Stimulated activated CD8-positive, alpha-beta memory T cell treated with anti-CD3 and anti-CD28 coated beads, Interleukin-15, amount 100 ng/mL, for 1 hour (primary cell): Measurements from ENCODE around the gene RBMS2.
"Not testable (repeated sequence)": the region's sequence is repeated elsewhere in the genome, so short reads cannot be mapped to it uniquely, and the experiment has no call there.

ENCODE experiments used
- DNase-seq: peaks from one replicate; pipeline ENCODE4 v3.0.0-alpha.2; 2020; ENCODE audit warnings: low read depth

RBMS2 gene

DNA sequence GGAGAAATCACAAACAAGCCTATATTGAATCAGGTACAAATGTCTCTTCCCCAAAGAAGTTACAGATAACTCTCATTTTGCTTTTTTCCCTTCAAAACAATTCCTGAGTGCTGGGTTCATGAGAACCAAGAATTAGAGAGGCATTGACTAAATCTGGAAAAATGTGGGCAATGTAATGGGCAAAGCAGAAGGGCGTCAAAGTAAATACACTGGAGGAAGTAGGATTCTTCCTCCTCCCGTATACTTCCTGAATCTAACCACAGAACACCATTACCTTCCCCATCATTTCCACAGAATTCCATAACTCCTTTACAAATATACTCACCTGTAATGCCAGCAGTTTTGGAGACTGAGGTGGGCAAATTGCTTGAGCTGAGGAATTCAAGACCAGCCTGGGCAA, 3.0 kb upstream of the RBMS2 start:
- DNase-seq = no peak

DNA sequence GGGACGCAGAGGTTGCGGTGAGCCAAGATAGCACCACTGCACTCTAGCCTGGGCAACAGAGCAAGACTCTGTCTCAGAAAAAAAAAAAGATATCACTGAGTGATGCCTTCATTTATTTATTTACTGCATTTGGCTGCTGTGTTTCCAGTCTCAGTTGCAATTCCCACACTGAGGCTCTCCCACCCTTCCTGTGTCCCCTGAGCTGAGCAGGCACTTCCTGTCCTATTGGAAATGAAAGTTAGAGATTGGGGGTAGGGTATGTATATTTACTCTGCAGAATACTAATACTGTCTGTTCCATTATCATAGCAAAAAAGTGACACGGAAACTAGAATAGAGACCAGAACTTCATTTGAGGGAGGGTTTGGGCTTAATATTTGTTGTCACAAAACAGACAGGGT, 1.6 kb upstream of the RBMS2 start:
- no peak for DNase-seq

DNA sequence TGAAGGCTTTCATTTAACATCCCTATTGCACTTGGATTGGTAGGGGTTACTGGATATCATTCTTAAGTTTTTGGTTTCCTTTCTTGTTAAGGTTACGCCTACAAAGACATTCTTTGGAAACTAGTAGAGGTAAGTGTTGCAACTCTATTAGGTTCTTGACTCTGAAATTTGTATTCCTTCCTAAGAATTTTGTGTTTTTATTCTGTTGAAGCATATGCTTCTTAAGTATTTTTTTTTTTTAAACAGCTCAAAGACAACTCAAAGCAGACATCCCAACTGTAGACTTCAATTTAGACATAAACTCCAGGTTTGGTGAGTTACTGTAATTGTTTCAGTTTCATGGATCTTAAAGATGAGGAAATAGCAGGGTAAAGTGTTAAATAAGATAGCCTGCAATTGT, 1.1 kb upstream of the RBMS2 start:
- DNase-seq = no peak

DNA sequence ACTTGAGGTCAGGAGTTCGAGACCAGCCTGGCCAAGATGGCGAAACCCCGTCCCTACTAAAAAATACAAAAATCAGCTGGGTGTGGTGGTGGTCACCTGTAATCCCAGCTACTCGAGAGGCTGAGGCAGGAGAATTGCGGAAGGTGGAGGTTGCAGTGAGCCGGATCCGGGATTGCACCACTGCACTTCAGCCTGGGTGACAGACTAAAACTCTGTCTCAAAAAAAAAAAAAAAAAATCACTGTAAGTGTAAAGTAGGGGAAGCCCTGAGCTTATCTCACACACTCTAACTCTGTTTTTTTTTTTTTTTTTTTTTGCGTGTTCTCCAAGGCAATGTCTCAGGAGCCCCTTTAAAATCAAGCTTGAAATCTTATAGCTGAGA, 421 bp upstream of the RBMS2 start:
- DNase-seq = no peak

DNA sequence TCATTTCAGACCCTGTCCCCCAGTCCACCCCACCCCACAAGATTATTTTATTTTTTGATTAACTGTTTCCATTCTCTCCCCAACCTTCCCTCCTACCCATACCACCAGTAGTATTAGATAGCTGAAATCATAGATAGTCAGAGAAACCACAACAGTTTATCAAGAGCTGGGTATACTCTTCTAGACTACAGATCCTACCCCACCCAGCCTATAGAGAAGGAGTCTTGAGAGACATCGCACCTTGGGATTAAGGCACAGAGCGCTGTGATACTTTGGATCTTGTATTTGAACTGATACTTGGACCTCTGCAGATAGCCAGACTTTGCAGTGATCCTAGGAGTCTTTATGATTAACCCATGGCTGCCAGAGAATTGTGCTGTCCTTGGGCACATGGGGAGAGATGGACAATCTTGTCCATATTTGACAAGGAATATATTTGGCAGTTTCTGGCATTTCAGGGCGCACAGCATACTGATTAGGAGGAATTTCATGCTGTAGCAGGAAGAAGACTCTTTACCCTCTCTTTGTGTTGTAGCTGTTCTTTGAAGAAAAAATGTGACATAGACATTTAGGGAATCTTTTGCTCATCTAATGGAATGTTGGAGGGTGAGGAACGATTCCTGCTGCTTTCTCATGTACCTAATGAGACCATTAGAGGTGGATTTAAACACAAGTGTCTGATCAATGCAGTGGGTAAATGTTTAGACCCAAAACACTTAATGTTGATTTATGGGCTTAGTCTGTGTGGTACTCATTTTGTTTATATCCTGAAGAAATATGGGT, 982 bp downstream of the RBMS2 start:
- no peak for DNase-seq

DNA sequence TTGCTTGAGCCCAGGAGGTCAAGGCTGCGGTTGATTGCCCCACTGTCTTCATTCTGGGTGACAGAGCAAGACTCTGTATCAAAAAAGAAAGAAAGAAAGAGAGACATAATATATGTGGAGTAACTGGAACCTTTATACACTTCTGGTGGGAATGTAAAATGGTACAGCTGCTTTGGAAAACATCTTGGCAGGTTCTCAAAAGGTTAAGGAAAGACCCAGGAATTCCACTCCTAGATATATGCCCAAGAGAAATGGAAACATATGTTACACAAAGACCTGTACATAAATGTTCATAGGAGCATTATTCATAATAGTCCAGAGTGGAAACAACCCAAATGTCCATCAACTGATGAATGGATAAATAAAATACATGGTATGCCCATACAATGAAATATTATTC, 7.2 kb downstream of the RBMS2 start:
- no peak for DNase-seq

DNA sequence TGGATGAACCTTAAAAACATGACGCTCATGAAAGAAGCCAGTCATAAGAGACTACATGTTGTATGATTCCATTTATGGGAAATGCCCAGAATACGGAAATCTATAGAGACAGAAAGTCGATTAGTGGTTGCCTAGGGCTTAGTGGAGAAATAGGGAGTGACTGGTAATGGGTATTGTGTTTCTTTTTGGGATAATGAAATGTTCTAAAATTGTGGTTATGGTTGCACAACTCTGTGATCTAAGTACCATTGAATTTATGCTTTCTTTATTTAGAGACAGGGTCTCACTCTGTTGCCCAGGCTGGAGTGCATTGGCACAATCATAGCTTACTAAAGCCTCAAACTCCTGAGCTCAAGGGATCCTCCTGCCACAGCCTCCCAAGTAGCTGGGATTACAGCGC, 8.0 kb downstream of the RBMS2 start:
- DNase-seq = no peak

DNA sequence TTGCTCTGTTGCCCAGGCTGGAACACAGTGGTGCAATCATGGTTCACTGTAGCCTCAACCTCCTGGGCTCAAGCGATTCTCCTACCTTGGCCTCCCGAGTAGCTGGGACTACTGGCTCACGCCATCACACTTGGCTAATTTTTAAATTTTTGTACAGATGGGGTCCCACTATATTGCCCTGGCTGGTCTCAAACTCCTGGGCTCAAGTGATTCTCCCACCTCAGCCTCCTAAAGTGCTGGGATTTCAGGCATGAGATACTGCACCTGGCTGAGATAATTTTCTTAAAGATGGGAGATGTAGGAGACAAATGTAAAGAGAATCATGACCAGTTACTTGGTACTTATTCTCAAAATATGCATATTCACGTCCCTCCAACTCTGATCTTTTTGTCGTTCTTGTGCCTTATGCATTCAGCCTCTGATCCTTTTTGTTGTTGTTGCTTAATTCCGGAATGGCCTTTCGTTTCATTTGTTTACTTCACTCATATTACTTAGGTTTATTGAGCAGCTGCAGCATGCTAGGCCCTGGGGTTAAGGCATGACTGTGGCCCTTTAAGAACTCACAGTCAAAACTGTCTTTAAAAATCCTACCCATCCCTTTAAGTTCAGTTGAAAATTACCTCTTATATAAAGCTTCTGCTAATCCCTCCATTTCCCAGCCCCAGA, 8.9 kb downstream of the RBMS2 start:
- no peak for DNase-seq

DNA sequence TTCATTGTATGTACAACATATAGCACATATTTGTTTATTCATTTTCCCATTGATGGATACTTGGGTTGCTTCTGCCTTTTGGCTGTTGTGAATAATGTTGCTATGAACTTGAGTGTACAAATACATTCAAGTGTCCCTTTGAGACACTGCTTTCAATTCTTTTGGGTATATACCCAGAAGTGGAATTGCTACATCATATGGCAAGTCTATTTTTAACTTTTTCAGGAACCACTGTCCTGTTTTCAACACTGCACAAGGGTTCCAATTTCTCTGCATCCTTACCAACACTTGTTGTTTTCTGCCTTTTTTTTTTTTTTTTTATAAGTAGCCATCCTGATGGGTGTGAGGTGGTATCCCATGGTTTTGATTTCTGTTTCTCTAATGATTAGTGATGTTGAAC, 15.9 kb downstream of the RBMS2 start:
- no peak for DNase-seq

DNA sequence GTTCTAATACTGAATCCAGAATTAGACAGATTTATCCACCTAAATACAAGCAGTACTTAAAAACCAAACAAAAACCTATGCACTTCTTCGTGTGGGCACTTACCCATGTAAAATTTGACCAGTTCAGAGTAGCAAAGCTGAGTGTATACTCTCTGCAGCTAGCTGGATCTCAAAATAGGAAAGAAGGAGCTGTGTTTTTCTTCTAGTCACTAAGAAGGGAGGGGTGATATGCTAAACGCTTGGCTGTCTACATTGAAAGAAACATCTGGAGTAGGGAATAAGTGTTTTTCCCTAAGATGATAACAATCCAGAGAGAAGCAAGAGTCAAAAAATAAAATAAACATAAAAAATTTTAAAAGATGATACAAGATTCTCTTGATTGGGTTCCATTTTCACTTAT, 20.0 kb downstream of the RBMS2 start:
- DNase-seq = no peak

DNA sequence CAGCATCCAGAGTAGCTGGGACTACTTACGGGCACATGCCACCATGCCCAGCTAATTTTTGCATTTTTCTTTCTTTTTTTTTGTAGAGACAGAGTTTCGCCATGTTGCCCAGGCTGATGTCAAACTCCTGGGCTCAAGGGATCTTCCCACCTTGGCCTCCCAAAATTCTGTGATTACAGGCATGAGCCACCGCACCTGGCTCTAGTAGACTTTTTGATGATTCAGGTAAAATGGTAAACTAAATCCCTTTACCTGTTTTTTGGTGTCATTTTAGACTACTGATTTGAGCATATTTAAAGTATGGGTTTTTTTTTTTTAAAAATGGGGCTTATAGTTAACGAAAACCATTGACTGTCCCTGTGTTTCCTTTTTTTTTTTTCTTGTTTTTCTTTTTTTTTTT, 20.5 kb downstream of the RBMS2 start:
- no peak for DNase-seq

DNA sequence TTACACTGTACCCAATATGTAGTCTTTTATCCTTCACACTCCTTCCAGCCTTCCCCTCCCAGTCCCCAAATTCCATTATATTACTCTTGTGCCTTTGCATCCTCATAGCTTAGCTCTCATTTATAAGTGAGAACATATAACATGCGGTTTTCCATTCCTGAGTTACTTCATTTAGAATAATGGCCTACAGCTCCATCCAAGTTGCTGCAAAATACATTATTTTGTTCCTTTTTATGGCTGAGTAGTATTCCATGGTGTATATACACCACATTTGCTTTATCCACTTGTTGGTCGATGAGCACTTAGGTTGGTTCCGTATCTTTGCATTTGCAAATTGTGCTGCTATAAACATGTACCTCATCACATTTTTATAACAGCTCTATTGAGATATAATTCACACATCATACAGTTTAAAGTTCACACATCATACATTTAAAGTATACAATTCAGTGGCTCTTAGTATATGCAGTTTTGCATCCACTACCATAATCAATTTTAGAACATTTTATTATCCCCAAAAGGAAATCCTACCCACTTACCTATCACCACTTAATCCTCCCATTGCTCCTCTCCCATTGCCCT, 23.5 kb downstream of the RBMS2 start:
- DNase-seq = no peak

DNA sequence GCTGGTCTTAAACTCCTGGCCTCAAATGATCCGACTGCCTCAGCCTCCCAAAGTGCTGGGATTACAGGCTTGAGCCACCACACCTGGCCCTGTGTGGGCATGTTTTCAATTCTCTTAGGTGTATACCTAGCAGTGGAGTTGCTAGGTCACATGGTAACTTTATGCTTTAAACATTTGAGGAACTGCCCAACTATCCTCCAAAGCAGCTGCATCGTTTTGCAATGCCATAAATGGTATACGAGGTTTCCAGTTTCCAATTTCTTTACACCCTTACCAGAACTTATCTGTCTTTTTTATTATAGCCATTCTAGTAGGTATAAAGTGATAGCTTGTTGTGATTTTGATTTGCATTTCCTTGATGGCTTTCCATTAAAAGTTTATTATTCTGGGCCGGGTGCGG, 25.1 kb downstream of the RBMS2 start:
- DNase-seq = no peak

DNA sequence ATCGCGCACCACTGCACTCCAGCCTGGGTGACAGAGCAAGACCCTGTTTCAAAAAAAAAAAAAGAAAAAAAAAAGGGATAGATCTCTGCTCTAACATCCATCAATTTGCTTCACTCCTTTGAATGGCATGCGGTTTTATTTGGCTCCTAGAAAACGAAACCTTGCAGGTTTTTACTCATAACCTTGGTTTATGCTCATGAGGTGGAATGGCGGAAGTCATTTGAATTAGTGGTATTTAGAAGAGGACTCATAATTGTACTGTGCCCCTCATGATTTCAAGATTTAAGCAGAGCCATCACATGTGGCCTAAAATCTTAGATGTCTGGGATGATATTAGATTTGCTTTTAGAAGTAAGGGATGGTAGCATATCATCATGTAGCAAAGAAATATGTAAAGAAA, 29.4 kb downstream of the RBMS2 start:
- no peak for DNase-seq

DNA sequence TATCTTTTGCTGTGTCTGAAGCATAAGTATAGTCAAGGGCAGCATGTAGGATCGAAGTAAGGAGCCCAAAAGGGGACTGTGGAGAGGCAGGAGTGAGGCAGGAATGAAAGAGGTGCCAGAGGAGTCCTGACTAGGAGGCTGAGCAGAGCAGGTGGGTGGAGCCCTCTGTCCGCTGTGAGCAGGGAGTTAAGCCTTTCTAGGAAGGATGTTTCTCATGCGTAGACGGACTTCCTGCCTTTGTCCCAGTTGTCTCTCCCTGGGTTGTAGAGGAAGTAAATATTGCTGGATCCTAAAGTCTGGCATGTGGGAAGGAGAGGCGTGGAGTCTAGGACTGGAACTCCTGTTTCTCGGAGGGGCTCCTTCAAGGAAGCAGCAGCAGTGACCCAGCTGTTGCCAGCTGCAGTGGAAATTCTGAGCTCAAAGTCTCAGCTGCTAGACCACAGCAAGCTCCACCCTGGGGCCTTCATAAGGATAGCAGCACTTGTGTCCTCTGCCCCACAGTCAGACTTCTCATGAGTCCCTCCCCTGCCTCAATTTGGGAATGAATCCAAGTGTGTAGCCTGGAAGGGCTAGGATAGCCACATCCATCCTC, 44.0 kb downstream of the RBMS2 start:
- no peak for DNase-seq

DNA sequence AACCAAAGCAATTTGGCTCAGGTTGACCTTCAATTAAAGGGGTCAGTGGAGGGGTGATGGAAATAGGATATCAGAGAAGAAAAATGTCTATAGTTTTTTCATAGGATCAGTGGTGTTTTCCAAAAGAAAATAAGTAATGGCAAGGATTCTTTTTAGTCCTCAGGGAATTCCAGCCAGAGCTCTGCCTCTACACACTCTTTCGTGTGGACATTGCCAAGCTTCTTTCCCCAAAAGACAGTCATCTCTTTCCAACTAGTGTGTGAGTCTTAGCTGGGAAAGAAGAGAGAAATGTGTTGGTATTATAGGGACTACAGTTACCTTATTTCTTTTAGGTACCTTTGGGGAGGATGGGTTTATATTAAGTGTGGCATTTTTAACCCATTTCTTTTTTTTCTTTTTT, 46.5 kb downstream of the RBMS2 start:
- DNase-seq = no peak

DNA sequence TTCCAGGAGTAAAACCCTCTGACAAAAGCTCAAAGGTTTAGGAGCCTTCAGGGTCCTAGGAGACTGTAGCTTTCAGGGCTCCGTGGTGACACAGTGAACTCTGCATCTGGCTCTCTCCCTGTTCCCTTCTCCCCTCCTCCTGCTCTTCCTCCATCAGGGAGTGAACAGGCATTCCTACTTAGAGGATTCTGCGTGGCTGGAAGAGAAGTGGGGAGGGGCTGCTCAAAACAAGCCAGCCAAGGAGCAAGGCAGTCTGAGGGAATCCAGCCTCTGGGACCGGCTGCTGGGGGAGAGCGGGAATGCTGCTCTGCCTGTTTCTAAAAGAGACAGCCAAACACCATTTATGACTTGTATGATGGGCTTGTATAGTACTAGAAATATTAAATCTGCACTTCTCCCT, 49.5 kb downstream of the RBMS2 start:
- no peak for DNase-seq

DNA sequence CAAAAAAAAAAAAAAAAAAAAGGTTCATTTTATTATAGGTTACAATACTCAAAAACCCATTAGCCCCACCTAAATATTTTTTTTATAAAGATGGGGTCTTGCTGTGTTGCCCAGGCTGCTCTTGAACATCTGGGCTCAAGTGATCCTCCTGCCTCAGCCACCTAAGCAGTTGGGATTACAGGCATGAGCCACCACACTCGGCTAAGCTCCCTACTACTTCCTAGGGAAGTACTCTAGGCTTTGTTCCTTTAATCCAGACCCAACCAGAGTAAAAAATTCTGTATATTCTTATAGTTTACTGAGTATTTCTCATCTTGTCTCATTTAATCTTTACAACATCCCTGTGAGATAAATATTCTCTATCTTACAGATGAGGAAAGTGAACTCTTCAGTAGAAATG, 50.7 kb downstream of the RBMS2 start:
- no peak for DNase-seq

DNA sequence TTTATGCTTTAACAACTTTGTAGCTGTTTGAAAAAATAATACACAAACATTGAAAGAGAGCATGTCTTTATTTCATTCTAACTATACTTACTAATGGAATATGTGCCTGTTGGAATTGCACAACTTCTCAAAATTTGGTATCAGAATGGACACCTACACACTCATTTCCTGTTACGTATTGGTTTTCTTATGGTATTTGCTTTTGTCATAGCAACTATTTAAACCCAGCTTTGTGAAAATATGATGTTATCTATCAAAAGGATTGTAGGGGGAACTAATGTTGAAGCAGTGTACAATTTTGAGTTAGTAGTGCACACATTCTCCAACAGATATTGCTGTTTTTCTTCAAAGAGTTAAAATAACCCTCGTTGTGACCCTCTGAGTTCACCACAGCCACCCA, 52.6 kb downstream of the RBMS2 start:
- no peak for DNase-seq

DNA sequence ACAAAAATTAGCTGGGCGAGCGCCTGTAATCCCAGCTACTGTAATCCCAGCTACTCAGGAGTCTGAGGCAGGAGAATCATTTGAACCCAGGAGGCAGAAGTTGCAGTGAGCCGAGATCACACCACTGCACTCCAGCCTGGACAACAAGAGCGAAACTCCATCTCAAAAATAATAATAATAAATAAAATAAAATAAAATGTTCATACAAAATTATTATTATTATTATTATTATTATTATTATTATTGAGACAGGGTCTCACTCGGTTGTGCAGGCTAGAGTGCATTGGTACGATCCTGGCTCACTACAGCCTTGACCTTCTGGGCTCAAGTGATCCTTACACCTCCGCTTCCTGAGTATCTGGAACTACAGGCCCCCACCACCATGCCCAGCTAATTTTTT, 55.6 kb downstream of the RBMS2 start:
- not testable (repeated sequence) for DNase-seq

DNA sequence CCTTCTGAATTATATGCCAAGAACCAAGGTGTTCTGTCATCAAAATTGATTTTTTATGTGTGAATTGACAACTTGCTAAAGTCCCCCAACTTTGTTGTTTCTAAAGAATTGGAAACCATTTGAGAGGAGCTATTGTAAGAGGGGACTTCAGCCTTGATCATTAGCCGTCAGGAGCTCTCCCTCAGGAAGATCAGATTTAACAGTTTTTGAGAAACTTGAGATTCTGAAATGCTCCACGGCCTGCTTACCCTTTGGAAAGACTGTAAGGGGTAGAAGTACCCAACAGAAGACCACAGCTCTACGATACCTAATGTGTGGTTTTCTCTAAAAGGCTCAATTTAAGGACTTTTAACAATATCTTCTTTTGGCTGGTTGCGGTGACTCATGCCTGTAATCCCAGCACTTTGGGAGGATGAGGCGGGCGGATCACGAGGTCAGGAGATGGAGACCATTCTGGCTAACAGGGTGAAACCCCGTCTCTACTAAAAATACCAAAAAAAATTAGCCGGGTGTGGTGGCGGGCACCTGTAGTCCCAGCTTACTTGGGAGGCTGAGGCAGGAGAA, 57.4 kb downstream of the RBMS2 start:
- DNase-seq = no peak

DNA sequence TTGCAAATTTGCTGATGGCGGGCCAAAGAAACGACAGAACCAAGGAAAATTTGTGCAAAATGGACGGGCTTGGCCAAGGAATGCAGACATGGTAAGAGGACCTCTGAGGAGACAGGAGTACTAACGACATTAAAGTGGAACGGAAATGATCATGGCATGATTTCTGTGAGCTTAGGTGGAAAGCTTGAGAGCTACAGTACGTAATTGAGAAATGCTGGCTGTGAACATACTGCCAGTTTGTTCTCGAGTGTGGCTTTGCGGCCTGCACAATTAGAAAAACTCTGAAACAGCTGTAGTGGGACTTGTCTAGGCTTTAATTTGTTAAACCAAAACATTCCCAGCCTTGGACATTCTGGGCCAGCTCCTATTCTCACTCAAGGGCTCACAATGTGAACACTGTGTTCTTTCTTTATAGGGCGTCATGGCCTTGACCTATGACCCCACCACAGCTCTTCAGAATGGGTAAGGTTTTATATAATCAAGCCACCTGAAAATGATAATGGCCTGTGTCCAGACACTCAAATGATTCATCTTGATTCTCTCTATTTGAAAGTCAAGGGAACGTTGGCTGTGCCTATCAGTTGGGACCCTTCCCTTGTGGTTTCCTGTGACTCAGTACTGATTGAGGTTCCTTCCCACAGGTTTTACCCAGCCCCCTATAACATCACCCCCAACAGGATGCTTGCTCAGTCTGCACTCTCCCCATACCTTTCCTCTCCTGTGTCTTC, 60.0 kb downstream of the RBMS2 start:
- DNase-seq = no peak
